Measurements from ENCODE around the gene NSMCE1. TPM values are rescaled to one million over a fixed set of nuclear protein-coding genes. Genes with fewer than 3 reads are reported as not detected.

NSMCE1 gene
- total and polyA plus RNA-seq, 7 donors, result 18.9 to 51.8 (median 28.4) TPM

DNA sequence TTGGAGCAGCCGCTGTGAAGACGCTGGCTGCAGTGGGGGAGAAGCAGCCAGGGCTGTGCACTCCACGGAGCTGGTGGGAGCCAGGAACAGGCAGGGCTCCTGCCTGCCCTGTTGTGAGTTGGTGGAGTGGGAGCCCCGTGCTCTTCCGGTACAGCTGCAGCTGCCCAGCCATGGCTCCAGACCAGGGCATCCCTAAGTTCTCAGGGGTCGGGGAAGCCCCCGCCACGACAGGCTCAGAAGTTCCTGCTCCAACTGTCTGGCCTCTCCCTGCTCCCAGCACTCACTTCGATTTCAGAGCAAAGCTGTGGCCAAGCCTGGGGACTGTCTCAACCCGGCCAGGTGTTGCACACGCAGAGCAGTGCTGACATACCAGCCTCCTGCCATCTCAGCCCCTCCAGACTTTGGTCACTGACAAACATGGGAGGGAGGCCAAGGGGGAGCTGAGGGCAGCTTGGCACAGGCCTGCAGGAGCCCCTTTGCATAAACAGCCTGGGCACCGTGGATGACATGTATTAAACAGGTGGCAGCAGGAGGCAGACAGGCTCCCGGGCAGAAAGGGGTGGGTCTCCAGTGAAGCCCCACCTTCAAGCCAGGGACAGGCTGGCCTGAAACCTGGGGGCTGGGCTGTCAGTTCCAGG, 79.1 kb downstream of the NSMCE1 start:
- ATAC-seq, result peak in 2 of 4 donors; percentile 15 to 33
- intact Hi-C loops (cut with DNase I), result no loop called here
- Histone ChIP-seq H3K4me3 (no peak overlapping the region), H3K27ac (no peak overlapping the region), H3K27me3 (ENCODE audit: insufficient read depth in 3 of 3, low read length in 2 of 3) (peaks cover 0 to 39% (median 5%) of the 10 kb centered on the region in 3 donors), H3K4me1 (no peaks in the 10 kb centered on the region), H3K36me3 (ENCODE audit: insufficient read depth in 1 of 2, low read depth in 1 of 2) (no peaks in the 10 kb centered on the region), H3K9me3 (no peaks in the 10 kb centered on the region)
- DNase-seq, result no peak
- TF ChIP-seq, protein P1, sequence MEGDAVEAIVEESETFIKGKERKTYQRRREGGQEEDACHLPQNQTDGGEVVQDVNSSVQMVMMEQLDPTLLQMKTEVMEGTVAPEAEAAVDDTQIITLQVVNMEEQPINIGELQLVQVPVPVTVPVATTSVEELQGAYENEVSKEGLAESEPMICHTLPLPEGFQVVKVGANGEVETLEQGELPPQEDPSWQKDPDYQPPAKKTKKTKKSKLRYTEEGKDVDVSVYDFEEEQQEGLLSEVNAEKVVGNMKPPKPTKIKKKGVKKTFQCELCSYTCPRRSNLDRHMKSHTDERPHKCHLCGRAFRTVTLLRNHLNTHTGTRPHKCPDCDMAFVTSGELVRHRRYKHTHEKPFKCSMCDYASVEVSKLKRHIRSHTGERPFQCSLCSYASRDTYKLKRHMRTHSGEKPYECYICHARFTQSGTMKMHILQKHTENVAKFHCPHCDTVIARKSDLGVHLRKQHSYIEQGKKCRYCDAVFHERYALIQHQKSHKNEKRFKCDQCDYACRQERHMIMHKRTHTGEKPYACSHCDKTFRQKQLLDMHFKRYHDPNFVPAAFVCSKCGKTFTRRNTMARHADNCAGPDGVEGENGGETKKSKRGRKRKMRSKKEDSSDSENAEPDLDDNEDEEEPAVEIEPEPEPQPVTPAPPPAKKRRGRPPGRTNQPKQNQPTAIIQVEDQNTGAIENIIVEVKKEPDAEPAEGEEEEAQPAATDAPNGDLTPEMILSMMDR (IDR thresholded peaks at IDR 0.05), result no peak
- 18 to 23% (median 18%) methylated on average over 11 to 13 of the region's 13 CpGs for WGBS, 3 donors

DNA sequence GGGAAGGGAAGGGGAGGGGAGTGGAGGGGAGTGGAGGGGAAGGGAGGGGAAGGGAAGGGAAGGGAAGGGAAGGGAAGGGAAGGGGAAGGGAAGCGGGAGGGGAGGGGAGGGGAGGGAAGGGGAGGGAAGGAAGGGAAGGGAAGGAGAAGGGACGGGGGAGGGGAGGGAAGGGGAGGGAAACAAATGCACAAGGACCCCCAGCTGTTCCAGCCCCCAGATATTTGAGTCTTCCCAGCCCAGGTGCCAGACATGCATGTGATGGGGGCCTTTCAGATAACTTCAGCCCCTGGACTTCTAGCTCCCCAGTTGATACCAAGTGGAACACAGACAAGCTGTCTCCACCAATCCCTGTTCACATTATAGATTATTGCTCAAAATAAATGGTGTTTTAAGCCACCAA, 79.9 kb downstream of the NSMCE1 start:
- Histone ChIP-seq H3K4me3 (no peak overlapping the region), H3K36me3 (ENCODE audit: insufficient read depth in 1 of 2, low read depth in 1 of 2) (no peaks in the 10 kb centered on the region), H3K27me3 (ENCODE audit: insufficient read depth in 3 of 3, low read length in 2 of 3) (peaks cover 0 to 39% (median 3%) of the 10 kb centered on the region in 3 donors), H3K27ac (no peak overlapping the region), H3K4me1 (no peaks in the 10 kb centered on the region), H3K9me3 (no peaks in the 10 kb centered on the region)
- ATAC-seq (no peak), DNase-seq (no peak)
- intact Hi-C loops (cut with DNase I), result no loop called here
- TF ChIP-seq, protein P1 (IDR thresholded peaks at IDR 0.05), result no peak
- 14 to 50% (median 45%) methylated on average over 1 to 2 of the region's 2 CpGs for WGBS, 3 donors

DNA sequence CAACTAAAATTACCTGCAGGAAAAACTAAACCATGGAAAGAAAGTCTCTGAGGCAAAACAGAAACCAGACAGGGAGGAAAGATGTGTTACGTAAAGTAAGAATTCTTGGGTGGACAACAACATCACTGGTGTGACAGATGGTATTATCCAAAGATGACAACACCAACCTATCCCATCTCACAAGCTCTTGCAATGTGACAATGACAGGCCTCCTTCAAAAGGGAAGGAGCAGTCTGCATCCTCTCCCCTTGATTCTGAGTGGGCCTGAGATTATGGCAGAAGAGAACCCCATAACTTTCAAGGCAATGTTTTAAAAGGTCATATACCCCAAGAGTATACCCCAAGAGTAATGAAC, 82.8 kb downstream of the NSMCE1 start:
- H3K27me3 ChIP-seq (ENCODE audit: insufficient read depth in 3 of 3, low read length in 2 of 3), result peaks cover 0 to 29% (median 3%) of the 10 kb centered on the region in 3 donors
- H3K4me1 ChIP-seq, result no peaks in the 10 kb centered on the region
- H3K27ac ChIP-seq, result no peak overlapping the region
- no peak overlapping the region for H3K4me3 ChIP-seq
- 97 to 100% (median 97%) methylated on average over 1 of the region's 1 CpG for WGBS, 3 donors
- DNase-seq (no peak), ATAC-seq (no peak)
- intact Hi-C loops (cut with DNase I), result no loop called here
- TF ChIP-seq, protein P1 (IDR thresholded peaks at IDR 0.05), result no peak
- no peaks in the 10 kb centered on the region for H3K36me3 ChIP-seq (ENCODE audit: insufficient read depth in 1 of 2, low read depth in 1 of 2)
- no peaks in the 10 kb centered on the region for H3K9me3 ChIP-seq

DNA sequence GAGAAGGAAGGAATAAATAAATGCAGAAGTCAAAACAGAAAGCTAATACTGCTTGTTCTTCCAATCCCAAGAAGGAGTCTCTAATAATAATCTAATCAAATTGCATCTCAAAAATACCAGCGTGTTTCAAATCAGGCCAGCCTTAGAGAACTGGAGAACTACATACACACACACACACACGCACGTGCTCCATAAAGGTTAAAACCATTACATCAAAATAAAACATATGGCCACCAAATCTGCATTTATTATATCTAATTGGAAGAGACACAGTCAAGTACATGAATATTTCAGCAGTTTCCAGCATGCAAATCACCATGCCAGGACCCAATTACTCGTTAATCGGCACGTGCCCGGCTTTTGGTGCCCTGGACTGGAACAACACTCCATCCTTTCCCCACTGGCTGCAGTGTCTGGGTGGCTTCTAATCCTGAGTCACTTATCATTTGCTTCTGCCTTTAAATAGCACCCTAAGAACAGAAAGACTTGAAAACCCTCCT, 85.6 kb downstream of the NSMCE1 start:
- Histone ChIP-seq H3K36me3 (ENCODE audit: insufficient read depth in 1 of 2, low read depth in 1 of 2) (no peaks in the 10 kb centered on the region), H3K4me1 (no peaks in the 10 kb centered on the region), H3K27me3 (ENCODE audit: insufficient read depth in 3 of 3, low read length in 2 of 3) (peaks cover 0 to 5% (median 0%) of the 10 kb centered on the region in 3 donors), H3K4me3 (no peak overlapping the region), H3K9me3 (no peaks in the 10 kb centered on the region), H3K27ac (no peak overlapping the region)
- intact Hi-C loops (cut with DNase I), result no loop called here
- no peak for DNase-seq
- 58 to 75% (median 64%) methylated on average over 7 of the region's 7 CpGs for WGBS, 3 donors
- TF ChIP-seq, protein P1 (IDR thresholded peaks at IDR 0.05), result no peak
- ATAC-seq, result no peak

All from psoas muscle (tissue), 8 donors.